HepG2 (cell line): ENCODE data around the gene PEBP1. TPM values are rescaled to one million over a fixed set of nuclear protein-coding genes. Genes with fewer than 3 reads are reported as not detected.
A peak's percentile ranks its signal among the peaks of the same experiment; 100 is the strongest.

ENCODE experiments used
- ARID5B ChIP-seq: IDR thresholded peaks from 2 replicates; pipeline ENCODE4 v1.4.0; 2020; ENCODE audit warnings: mild to moderate bottlenecking, missing genetic modification reagents
- ATF1 ChIP-seq: IDR thresholded peaks from 2 replicates; pipeline ENCODE4 v1.6.1; 2016; ENCODE audit warnings: mild to moderate bottlenecking, control low read depth
- BCL6 ChIP-seq: IDR thresholded peaks from 2 replicates; pipeline ENCODE4 v1.6.1; 2016; ENCODE audit warnings: missing genetic modification reagents, missing compliant biosample characterization
- FOXJ3 ChIP-seq: sonication (generic); formaldehyde crosslinking; IDR thresholded peaks from 2 replicates; pipeline ENCODE4 v1.4.0; 2020; ENCODE audit warnings: missing genetic modification reagents, mild to moderate bottlenecking, borderline replicate concordance
- FOXP4 ChIP-seq: sonication (generic); formaldehyde crosslinking; IDR thresholded peaks from 2 replicates; pipeline ENCODE4 v1.4.0; 2020; ENCODE audit warnings: missing genetic modification reagents
- ISL2 ChIP-seq: sonication (generic); formaldehyde crosslinking; IDR thresholded peaks from 2 replicates; pipeline ENCODE4 v1.5.0; 2020; ENCODE audit warnings: missing genetic modification reagents
- RAD21 ChIP-seq: fragments of 450-650 bp; formaldehyde crosslinking; IDR thresholded peaks from 2 replicates; pipeline ENCODE4 v1.5.0; 2020; ENCODE audit warnings: mild to moderate bottlenecking
- RFX3 ChIP-seq: IDR thresholded peaks from 2 replicates; pipeline ENCODE4 v1.6.1; 2016; ENCODE audit warnings: missing biosample characterization, missing genetic modification reagents
- RXRA ChIP-seq: sonication (generic); formaldehyde crosslinking; IDR thresholded peaks from 2 replicates; pipeline ENCODE4 v1.5.1; 2020; ENCODE audit warnings: missing genetic modification reagents
- SPEN ChIP-seq: sonication (generic); formaldehyde crosslinking; IDR thresholded peaks from 2 replicates; pipeline ENCODE4 v1.5.1; 2020; ENCODE audit warnings: low read depth, mild to moderate bottlenecking, missing genetic modification reagents
- ZNF333 ChIP-seq: sonication (generic); formaldehyde crosslinking; IDR thresholded peaks from 2 replicates; pipeline ENCODE4 v1.4.0; 2020; ENCODE audit warnings: mild to moderate bottlenecking, missing genetic modification reagents, borderline replicate concordance
- ZNF362 ChIP-seq: sonication (generic); formaldehyde crosslinking; IDR thresholded peaks from 2 replicates; pipeline ENCODE4 v1.4.0; 2020; ENCODE audit warnings: missing genetic modification reagents, mild to moderate bottlenecking, borderline replicate concordance
- ZNF503 ChIP-seq: sonication (generic); formaldehyde crosslinking; IDR thresholded peaks from 2 replicates; pipeline ENCODE4 v1.4.0; 2020; ENCODE audit warnings: missing genetic modification reagents
- ZNF644 ChIP-seq: IDR thresholded peaks from 2 replicates; pipeline ENCODE4 v1.6.1; 2016; ENCODE audit warnings: low read depth
- polyA plus RNA-seq, 8 experiments: library from polyadenylated mRNA; depleted of rRNA in 3 of 8; stranded (reverse) in 7 of 8; unstranded in 1 of 8; fragments of >200 nt; fragmentation: Illumina TruSeq in 4 of 8; extraction: Trizol in 4 of 8; gene quantifications; 2 replicates each; pipeline versions ENCODE4 v1.2.1 to v1.2.3, GENCODE V29; 2011 to 2016; ENCODE audit warnings: low read depth in 4 of 8, missing spikeins in 1 of 8, mixed read lengths in 1 of 8; ENCODE audit not compliant: insufficient read depth in 1 of 8
- total RNA-seq, 5 experiments: library from RNA; depleted of rRNA; stranded (reverse); fragments of >200 nt; fragmentation: Illumina TruSeq; extraction: Trizol; gene quantifications; 2 replicates each; pipeline ENCODE4 v1.2.3, GENCODE V29; 2016; ENCODE audit warnings: low read depth in 1 of 5

The PEBP1 gene
- total and polyA plus RNA-seq, 2 of the 13 experiments (the other 11 are each of a cell fraction or from before 2014, with no cell fraction given), result 538 to 1,505 TPM

GRCh38 chr12:118124333-118124874, 11.5 kb upstream of the PEBP1 start (continued):
- peak; percentile 87; the same call in 1 of the 2 replicates for TF ChIP-seq ARID5B
- TF ChIP-seq ZNF644 (CRISPR knock-in tag), result peak; percentile 71; the same call in 1 of the 2 replicates
- TF ChIP-seq ZNF503, result peak; percentile 85; the same call in 1 of the 2 replicates
- TF ChIP-seq ATF1 (CRISPR knock-in tag), result 0 out of 2 replicates have a peak, but pooled peaks have one; percentile 37
- 0 out of 2 replicates have a peak, but pooled peaks have one; percentile 20 for TF ChIP-seq RFX3 (CRISPR knock-in tag)
- TF ChIP-seq FOXJ3 (CRISPR knock-in tag), result peak; percentile 84
- TF ChIP-seq RAD21 (CRISPR knock-in tag), result no peak
- TF ChIP-seq FOXP4 (CRISPR knock-in tag), result peak; percentile 81
- no peak for TF ChIP-seq RXRA (CRISPR knock-in tag)
- peak; percentile 78 for TF ChIP-seq ISL2 (CRISPR knock-in tag)
- peak; percentile 15; the same call in 1 of the 2 replicates for TF ChIP-seq ZNF362
- 0 out of 2 replicates have a peak, but pooled peaks have one; percentile 17 for TF ChIP-seq SPEN
- TF ChIP-seq ZNF333, result no peak
- TF ChIP-seq BCL6 (CRISPR knock-in tag), result peak; percentile 94
